GM21717 (cell line): ENCODE results near the gene AKAP6.
A peak's percentile ranks its signal among the peaks of the same experiment; 100 is the strongest.

ENCODE experiments used
- ATAC-seq: cut with Tn5 transposase; IDR thresholded peaks from one replicate; pipeline ENCODE4 v1.9.1; 2021; ENCODE audit warnings: mild to moderate bottlenecking, moderate library complexity; ENCODE audit not compliant: unreplicated experiment

AKAP6 gene

DNA sequence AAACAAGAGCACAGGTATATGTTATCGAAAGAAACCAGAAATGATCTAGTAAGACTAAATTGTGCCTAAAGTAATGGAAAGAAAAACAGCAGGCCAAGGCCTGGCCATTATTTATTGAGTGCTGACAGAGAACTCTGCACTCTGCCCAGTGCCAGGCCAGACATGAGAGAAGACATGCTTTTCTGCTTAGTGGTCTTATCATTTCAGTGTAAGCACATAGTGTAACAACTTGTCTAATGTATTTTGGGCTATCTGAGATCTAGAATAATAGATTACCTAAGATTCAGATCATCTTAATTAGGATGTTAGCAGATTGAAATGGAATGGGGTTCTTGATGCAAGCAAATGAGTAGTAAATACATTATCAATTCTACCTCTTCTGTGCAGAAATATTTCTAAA, 278.3 kb downstream of the AKAP6 start:
- ATAC-seq, result no peak

- no peak for ATAC-seq
Measured at GRCh38 chr14:32608857-32609256, 279.8 kb downstream of the AKAP6 start.

- no peak for ATAC-seq
Measured at GRCh38 chr14:32609388-32609787, 280.3 kb downstream of the AKAP6 start.

DNA sequence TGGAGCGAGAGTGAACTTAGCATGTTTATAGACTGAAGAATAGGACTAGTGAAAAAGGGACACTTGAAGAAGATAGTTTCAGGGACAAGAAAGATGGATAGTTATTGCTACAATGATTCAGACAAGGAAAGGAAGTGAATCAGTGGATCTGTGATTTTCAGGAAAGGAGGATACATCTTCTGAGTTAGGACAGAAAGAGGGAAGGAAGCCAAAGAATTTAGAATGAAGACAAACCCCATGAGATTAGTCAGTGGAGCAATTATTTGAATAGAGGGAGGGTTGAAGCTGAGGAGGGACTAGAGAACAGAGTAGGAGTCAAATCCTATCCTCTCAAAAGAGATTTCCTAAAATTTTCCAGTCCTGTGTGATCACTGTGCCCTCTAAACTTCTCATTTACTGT, 282.7 kb downstream of the AKAP6 start:
- no peak for ATAC-seq

DNA sequence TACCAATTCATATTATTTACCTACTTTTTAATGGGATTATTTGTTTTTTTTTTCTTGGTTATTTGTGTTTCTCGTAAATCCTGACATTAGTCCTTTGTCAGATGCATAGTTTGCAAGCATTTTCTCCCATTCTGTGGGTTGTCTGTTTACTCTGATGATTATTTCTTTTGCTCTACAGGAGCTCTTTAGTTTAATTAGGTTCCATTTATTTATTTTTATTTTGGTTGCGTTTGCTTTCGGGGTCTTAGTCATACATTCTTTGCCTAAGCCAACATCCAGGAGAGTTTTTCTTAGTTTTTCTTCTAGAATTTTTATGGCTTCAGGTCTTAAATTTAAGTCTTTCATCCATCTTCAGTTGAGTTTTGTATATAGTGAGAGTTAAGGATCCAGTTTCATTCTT, 289.9 kb downstream of the AKAP6 start:
- no peak for ATAC-seq

DNA sequence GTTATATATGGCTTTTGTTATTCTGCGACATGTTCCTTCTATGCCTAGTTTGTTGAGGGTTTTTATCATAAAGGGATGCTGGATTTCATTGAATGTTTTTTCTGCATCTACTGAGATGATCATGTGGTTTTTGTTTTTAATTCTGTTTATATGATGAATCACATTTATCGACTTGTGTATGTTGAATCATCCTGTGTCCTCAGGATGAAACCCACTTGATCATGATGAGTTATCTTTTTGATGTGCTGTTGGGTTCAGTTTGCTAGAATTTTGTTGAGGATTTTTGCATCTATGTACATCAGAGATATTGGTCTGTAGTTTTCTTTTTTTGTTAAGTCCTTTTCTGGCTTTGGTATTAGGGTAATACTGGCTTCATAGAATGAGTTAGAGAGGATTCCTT, 291.2 kb downstream of the AKAP6 start:
- no peak for ATAC-seq

GRCh38 chr14:32620724-32621123, 291.6 kb downstream of the AKAP6 start:
- no peak for ATAC-seq

DNA sequence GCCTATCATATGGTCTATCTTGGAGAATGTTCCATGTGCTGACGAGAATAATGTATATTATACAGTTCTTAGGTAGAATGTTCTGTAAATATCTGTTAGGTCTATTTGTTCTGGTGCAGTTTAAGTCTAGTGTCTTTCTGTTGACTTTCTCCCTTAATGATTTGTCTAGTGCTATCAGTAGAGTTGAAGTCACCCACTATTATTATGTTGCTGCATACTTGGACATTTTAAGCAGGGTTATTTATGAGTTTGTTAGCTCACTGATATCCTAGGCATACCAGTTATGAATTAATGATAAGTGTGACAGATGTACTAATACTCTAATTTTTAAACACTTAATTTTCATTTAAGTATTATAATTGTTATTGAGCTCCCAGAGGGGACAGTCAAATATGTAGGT, 292.5 kb downstream of the AKAP6 start:
- no peak for ATAC-seq

GRCh38 chr14:32622742-32623141, 293.6 kb downstream of the AKAP6 start:
- ATAC-seq, result no peak

- ATAC-seq, result no peak
Measured at GRCh38 chr14:32623300-32624093, 294.4 kb downstream of the AKAP6 start.

DNA sequence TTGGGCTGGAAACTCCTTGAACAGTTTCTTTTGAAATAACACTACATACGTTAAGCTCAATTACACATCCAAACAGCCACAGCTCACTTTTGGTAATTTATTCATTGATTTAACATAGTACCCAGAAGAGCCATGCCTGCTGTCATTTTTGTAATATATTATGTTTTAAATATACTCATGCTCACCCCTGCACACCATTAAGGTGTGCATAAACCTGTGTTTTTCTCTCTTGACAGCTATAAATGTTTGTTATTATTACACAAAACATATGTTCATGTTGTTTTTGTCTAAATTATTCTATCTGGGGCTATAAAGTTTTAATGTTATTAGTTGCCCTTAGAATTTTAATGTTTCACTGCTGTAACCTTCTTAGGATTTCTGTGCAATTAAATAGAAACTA, 296.1 kb downstream of the AKAP6 start:
- no peak for ATAC-seq

DNA sequence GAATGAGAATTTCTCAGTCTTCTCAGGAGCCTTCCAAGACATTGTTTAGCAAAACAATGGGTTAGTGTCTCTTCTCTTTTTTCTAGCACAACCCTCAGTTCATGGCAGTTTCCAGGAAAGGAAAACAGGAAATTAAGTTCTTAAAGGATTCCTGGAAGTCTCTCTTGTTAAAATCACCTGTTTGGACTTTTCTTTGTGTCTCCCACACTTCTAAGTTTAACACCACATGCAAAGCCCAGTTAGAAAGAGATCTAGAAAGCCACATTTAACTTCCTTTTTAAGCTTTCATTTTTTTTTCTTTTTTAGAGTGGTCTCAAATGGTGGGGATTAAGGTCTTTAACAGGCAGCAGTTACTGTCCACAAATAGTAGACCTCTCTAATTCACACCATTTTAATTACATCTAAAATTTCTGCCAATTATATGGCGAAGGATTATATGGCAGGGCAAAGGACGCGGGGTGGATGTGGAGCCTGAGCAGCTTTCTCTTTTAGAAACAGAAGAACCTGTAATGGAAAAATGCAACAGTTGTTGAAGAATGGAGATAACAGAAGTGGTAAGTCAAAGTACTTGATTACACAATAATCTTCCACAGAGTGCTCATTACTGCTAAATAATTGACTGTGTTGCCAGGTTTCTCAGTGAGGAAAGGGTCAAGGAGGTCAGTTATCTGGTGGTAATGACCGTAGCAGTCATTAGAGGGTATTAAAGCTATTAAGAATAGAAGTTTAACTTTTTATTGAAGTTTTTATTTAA, 298.6 kb downstream of the AKAP6 start:
- no peak for ATAC-seq

- ATAC-seq, result no peak
Measured at GRCh38 chr14:32629236-32629635, 300.1 kb downstream of the AKAP6 start.

DNA sequence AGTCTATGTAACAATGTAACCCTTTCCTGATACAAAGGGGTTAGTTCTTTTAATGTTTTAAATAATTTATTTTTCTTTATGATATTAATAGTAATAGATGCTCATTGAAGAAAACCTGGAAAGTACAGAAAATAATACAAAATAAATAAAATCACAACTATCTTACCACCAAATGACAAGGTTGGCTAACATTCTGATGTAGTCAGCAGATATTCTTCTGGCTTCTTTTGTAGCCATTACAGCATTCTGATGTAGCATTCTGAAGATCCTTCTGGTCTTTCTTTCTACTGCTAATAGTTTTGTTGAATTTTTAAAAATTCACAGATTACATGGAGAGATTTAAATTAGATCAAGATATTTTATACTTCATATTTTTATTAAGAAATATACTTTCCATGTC, 301.6 kb downstream of the AKAP6 start:
- no peak for ATAC-seq

- no peak for ATAC-seq
Measured at GRCh38 chr14:32633224-32633859, 304.2 kb downstream of the AKAP6 start.

GRCh38 chr14:32633930-32634329, 304.8 kb downstream of the AKAP6 start:
- ATAC-seq, result no peak

- peak; percentile 72 for ATAC-seq
Measured at GRCh38 chr14:32635061-32635719, 306.1 kb downstream of the AKAP6 start.

DNA sequence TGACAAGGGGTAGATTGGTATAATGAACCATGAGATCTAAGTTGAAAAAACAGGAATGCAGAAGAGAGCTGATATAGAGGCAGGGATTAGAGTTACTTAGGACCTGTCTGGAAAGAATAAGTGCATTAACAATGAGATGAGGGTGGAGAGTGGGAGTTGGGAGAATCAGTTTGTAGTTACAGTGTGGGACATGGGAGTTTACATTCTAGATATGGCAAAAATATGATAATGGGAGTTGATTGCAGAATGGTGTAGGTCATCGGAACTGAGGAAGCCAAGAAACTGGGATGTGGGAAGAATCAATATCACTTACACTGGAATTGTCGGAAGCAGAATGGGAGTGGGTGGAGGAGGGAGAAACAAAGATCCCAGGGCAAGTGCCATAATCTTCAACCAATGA, 308.5 kb downstream of the AKAP6 start:
- no peak for ATAC-seq

- ATAC-seq, result no peak
Measured at GRCh38 chr14:32639208-32639607, 310.1 kb downstream of the AKAP6 start.

DNA sequence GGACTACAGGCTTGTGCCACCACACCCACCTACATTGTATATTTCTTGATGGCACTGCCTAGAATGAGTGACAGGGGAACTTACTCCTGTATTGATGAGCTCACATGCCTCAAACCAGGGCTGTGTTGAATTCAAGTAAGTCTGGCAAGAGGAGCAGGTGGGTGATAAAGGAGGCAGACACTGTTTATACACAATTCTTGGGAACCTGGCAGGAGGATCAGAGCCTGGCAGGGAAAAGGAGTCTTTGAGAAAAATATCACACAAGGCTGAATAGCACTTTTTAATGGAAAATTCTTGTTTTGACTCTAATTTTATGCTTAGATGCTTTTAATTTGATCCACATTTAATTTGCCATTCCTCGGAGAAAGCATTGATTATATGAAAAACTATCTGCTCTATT, 316.5 kb downstream of the AKAP6 start:
- no peak for ATAC-seq

GRCh38 chr14:32648434-32648833, 319.3 kb downstream of the AKAP6 start:
- no peak for ATAC-seq
